Pancreas (tissue), 10 donors: Measurements from ENCODE around the gene CXCL11. TPM values are rescaled to one million over a fixed set of nuclear protein-coding genes. Genes with fewer than 3 reads are reported as not detected.
A peak's percentile ranks its signal among the peaks of the same experiment; 100 is the strongest.
"Not testable (repeated sequence)": the region's sequence is repeated elsewhere in the genome, so short reads cannot be mapped to it uniquely, and the experiment has no call there.

Experiments
- ATAC-seq, 4 donors: fragments of 200-7000 bp; cut with Tn5 transposase; one replicate each; pipeline versions ENCODE4 v1.8.0 to v1.9.1; 2020; ENCODE audit warnings: mild to moderate bottlenecking in 4 of 4, moderate library complexity in 4 of 4
- DNase-seq, 6 donors: peaks; one replicate each; pipeline ENCODE4 v3.0.0-alpha.2; 2020
- FAIRE-seq: peaks from 2 replicates; lab custom pipeline; 2012; peaks lifted over from hg19 to GRCh38; lab: Jason Lieb, UNC
- H3K27ac ChIP-seq, 4 donors: fragments of 200-600 bp; sonication (generic); 1 replicate in 3 of 4; 2 replicates in 1 of 4; pipeline versions ENCODE4 v1.5.0 to v1.8.0; 2020
- H3K27me3 ChIP-seq, 4 donors: fragments of 200-600 bp; one replicate each; pipeline ENCODE4 v1.8.0; 2021
- H3K36me3 ChIP-seq, 3 donors: fragments of 200-600 bp; sonication (generic) in 1 of 3; one replicate each; pipeline versions ENCODE4 v1.5.0 to v1.8.0; 2020 to 2021
- H3K4me1 ChIP-seq, 3 donors: fragments of 200-600 bp; one replicate each; pipeline ENCODE4 v1.8.0; 2021
- H3K4me3 ChIP-seq, 4 donors: fragments of 200-600 bp; sonication (generic) in 2 of 4; one replicate each; pipeline versions ENCODE4 v1.5.0 to v1.8.0; 2020 to 2021
- H3K9me3 ChIP-seq, 4 donors: fragments of 200-600 bp; one replicate each; pipeline ENCODE4 v1.8.0; 2021
- CTCF ChIP-seq, 4 donors: fragments of 200-600 bp; sonication (generic) in 3 of 4; IDR thresholded peaks; one replicate each; pipeline versions ENCODE4 v1.5.0 to v1.8.0; 2021; ENCODE audit warnings: antibody characterized with exemption in 4 of 4
- WGBS, 2 donors: extraction: QIAGEN DNeasy Blood & Tissue Kit; methylation state at CpG; one replicate each; pipeline ENCODE4 v1.1.7; 2013; 5-methylcytosine and 5-hydroxymethylcytosine counted together
- intact Hi-C, 3 donors: fragments of 100-400 bp; cut with DNase I; formaldehyde crosslinking; loops; one replicate each; pipeline versions ENCODE4 v1.11.1 to v1.14.2; 2022
- polyA plus RNA-seq, 2 donors: library from polyadenylated mRNA; stranded (reverse); fragments of 200-250 nt; gene quantifications; one replicate each; pipeline ENCODE4 v1.2.3, GENCODE V29; 2013
- total RNA-seq, 6 donors: library from RNA; stranded (reverse); fragmentation: NEBNext Ultra II Directional in 4 of 6; extraction: Animal tissue kit (Norgen Biotek cat#: 25700) in 4 of 6; gene quantifications; one replicate each; pipeline versions ENCODE4 v1.2.1 to v1.2.4, GENCODE V29; 2021 to 2023
- donor health status: healthy with polysubstance abuse.
- donor health status: DM: no; HTN: no; CAD: no; lungs with moderate emphysema.
- donor health status: DM: no; HTN: no; CAD: no.
- donor health status: control.
- donor health status: control.
- donor health status: Bipolar disorder and iron deficiency.
- donor health status: DM: yes; HTN: yes; CAD: no.
- donor health status: DM: no; HTN: no; CAD: no.
- donor health status: DM: no; HTN: no; CAD: no.
- donor health status: DM: yes; HTN: yes; CAD: no.

CXCL11 gene
- total and polyA plus RNA-seq, 8 donors, result 0.13 to 3.7 (median 1.4) TPM

- Histone ChIP-seq H3K27ac (peak overlapping the region in 2 of 4 donors; percentile 1 to 57), H3K4me1 (peaks cover 0 to 8% (median 4%) of the 10 kb centered on the region in 3 donors), H3K36me3 (no peaks in the 10 kb centered on the region), H3K27me3 (no peaks in the 10 kb centered on the region), H3K4me3 (no peak overlapping the region), H3K9me3 (no peaks in the 10 kb centered on the region)
- ATAC-seq, result peak in 2 of 4 donors; percentile 68 to 80
- intact Hi-C loops, result no loop called here
- DNase-seq, result no peak
- no peak for TF ChIP-seq CTCF (IDR thresholded peaks at IDR 0.05)
- no peak for FAIRE-seq
- 36 to 46% methylated on average over 4 of the region's 4 CpGs for WGBS, 2 donors
These were observed 17.9 kb upstream of the CXCL11 start for GRCh38 chr4:76053730-76054129.

- H3K36me3 ChIP-seq, FAIRE-seq, H3K9me3 ChIP-seq, H3K27me3 ChIP-seq, intact Hi-C loops, H3K4me1 ChIP-seq, H3K27ac ChIP-seq, H3K4me3 ChIP-seq, ATAC-seq: not testable (repeated sequence)
- WGBS, 2 donors, result 89 to 93% methylated on average over 26 to 27 of the region's 27 CpGs
- peak in 1 of 6 donors; percentile 34 for DNase-seq
These were observed 14.7 kb upstream of the CXCL11 start for GRCh38 chr4:76050560-76051050.

DNA sequence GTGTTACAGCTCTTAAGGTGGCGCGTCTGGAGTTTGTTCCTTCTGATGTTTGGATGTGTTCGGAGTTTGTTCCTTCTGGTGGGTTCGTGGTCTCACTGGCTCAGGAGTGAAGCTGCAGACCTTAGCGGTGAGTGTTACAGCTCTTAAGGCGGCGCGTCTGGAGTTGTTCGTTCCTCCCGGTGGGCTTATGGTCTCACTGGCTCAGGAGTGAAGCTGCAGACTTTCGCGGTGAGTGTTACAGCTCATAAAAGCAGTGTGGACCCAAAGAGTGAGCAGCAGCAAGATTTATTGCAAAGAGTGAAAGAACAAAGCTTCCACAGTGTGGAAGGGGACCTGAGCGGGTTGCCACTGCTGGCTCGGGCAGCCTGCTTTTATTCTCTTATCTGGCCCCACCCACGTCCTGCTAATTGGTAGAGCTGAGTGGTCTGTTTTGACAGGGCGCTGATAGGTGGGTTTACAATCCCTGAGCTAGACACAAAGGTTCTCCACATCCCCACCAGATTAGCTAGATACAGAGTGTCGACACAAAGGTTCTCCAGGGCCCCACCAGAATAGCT is 14.1 kb upstream of the CXCL11 start:
- ATAC-seq, H3K4me3 ChIP-seq, H3K27ac ChIP-seq, FAIRE-seq, H3K27me3 ChIP-seq, H3K36me3 ChIP-seq, H3K9me3 ChIP-seq, H3K4me1 ChIP-seq, intact Hi-C loops, DNase-seq: not testable (repeated sequence)
- 90% methylated on average over 15 of the region's 17 CpGs for WGBS, 2 donors

- H3K36me3 ChIP-seq, FAIRE-seq, intact Hi-C loops, H3K9me3 ChIP-seq, DNase-seq, H3K27me3 ChIP-seq, H3K4me3 ChIP-seq, H3K4me1 ChIP-seq, H3K27ac ChIP-seq, ATAC-seq: not testable (repeated sequence)
- WGBS, 2 donors, result 72 to 79% methylated on average over 4 of the region's 4 CpGs
These were observed 8.8 kb upstream of the CXCL11 start for GRCh38 chr4:76044686-76045085.

DNA sequence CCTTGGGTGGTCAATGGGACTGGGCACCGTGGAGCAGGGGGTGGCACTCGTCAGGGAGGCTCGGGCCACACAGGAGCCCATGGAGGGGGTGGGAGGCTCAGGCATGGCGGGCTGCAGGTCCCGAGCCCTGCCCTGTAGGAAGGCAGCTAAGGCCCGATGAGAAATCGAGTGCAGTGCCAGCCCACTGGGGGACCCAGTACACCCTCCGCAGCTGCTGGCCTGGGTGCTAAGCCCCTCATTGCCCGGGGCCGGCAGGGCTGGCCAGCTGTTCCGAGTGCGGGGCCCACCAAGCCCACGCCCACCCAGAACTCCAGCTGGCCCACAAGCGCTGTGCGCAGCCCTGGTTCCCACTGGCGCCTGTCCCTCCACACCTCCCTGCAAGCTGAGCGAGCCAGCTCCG is 7.4 kb upstream of the CXCL11 start:
- intact Hi-C loops, H3K4me1 ChIP-seq, H3K4me3 ChIP-seq, H3K27me3 ChIP-seq, FAIRE-seq, H3K27ac ChIP-seq, H3K9me3 ChIP-seq, ATAC-seq, H3K36me3 ChIP-seq: not testable (repeated sequence)
- DNase-seq, result peak in 1 of 6 donors; percentile 46
- 95 to 99% methylated on average over 13 to 18 of the region's 18 CpGs for WGBS, 2 donors

- intact Hi-C loops, H3K36me3 ChIP-seq, H3K9me3 ChIP-seq, H3K4me1 ChIP-seq, DNase-seq, H3K27ac ChIP-seq, ATAC-seq, H3K27me3 ChIP-seq, H3K4me3 ChIP-seq, FAIRE-seq: not testable (repeated sequence)
- WGBS, 2 donors, result 87 to 89% methylated on average over 16 of the region's 18 CpGs
These were observed 6.5 kb upstream of the CXCL11 start for GRCh38 chr4:76042241-76042998.

DNA sequence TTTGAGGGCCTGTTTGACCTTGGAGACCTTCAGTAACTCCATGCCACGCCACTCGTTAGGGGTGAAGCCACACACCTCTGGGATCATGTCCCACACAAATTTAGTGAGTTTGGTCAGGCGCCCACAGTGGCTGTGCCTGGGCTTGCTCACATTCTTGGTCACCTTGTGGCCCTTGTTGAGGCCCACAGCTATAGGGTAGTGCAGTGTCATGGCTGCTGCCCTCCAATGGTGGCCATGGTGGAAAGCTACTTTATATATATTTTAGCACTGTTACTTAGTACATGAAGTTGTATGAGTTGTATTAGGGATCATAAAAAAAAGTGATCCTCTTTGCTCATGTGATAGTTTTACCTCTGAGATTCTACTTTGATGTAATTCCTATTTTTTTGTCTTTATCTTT is 985 bp upstream of the CXCL11 start:
- DNase-seq (no peak), ATAC-seq (peak in 1 of 4 donors; percentile 8), FAIRE-seq (no peak)
- Histone ChIP-seq H3K36me3 (no peaks in the 10 kb centered on the region), H3K27ac (peak overlapping the region in 2 of 4 donors; percentile 46 to 55), H3K4me3 (no peak overlapping the region), H3K27me3 (no peaks in the 10 kb centered on the region), H3K9me3 (no peaks in the 10 kb centered on the region), H3K4me1 (peaks cover 5 to 15% (median 14%) of the 10 kb centered on the region in 3 donors)
- TF ChIP-seq CTCF (IDR thresholded peaks at IDR 0.05), result no peak
- 70% methylated on average over 3 of the region's 3 CpGs for WGBS, 2 donors
- intact Hi-C loops, result no loop called here
